ENCODE results near the gene AVL9.

DNA sequence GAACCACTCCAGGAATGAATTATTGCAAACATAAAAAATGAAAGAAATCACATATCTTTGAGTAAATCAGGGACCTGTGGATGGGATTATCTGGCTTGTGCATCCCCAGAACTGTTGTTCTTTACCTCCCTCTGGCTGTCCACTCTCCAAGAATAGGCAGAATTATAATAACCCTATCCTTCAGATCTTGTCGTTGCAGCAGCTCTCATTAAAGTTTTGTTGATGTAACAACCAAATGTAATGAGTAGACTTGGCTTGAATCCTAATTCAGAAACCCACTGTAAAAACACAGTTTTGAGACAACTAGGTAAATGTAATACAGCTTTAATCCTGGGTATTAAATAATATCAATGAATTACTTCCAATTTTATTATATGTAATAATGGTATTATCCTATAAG lies 21.3 kb upstream of the AVL9 start:
- TF ChIP-seq, protein P1, sequence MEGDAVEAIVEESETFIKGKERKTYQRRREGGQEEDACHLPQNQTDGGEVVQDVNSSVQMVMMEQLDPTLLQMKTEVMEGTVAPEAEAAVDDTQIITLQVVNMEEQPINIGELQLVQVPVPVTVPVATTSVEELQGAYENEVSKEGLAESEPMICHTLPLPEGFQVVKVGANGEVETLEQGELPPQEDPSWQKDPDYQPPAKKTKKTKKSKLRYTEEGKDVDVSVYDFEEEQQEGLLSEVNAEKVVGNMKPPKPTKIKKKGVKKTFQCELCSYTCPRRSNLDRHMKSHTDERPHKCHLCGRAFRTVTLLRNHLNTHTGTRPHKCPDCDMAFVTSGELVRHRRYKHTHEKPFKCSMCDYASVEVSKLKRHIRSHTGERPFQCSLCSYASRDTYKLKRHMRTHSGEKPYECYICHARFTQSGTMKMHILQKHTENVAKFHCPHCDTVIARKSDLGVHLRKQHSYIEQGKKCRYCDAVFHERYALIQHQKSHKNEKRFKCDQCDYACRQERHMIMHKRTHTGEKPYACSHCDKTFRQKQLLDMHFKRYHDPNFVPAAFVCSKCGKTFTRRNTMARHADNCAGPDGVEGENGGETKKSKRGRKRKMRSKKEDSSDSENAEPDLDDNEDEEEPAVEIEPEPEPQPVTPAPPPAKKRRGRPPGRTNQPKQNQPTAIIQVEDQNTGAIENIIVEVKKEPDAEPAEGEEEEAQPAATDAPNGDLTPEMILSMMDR (IDR thresholded peaks at IDR 0.05), result no peak
- no peak for TF ChIP-seq POLR2A (IDR thresholded peaks at IDR 0.05)

Measured in lower leg skin (tissue), 3 donors.